Endothelial cell of umbilical vein (primary cell): ENCODE results near the gene CCNF. TPM values are rescaled to one million over a fixed set of nuclear protein-coding genes. Genes with fewer than 3 reads are reported as not detected.

Source experiments
- BruUV-seq: library from RNA; stranded (reverse); fragments of 400-500 nt; replicated peaks from 2 replicates; lab custom pipeline; 2021; lab: Mats Ljungman, UMichigan
- CTCF ChIA-PET: fragments of 300-600, 350-600 bp; sonication (Branson Sonifier 250); formaldehyde crosslinking; loops from one replicate; lab custom pipeline; 2021; ENCODE audit warnings: antibody characterized with exemption, inconsistent platforms; lab: Charles Lee
- POLR2A ChIA-PET: fragments of 300-600, 350-600 bp; sonication (Branson Sonifier 250); formaldehyde crosslinking; loops from one replicate; lab custom pipeline; 2021; ENCODE audit warnings: antibody characterized with exemption, inconsistent platforms; lab: Charles Lee
- DNase-seq: peaks from one replicate; pipeline ENCODE4 v3.0.0-alpha.2; 2011; ENCODE audit warnings: low read depth, low spot score
- FAIRE-seq: peaks from 2 replicates; lab custom pipeline; 2011; peaks lifted over from hg19 to GRCh38; lab: Jason Lieb, UNC
- H2AFZ ChIP-seq: 2 replicates; pipeline ENCODE4 v1.6.0; 2012; ENCODE audit warnings: low read depth, low read length, control low read depth, inconsistent platforms
- H3K27ac ChIP-seq: 2 replicates; pipeline ENCODE4 v1.5.1; 2011; ENCODE audit warnings: low read depth, mild to moderate bottlenecking, control low read depth, low read length, moderate library complexity; ENCODE audit not compliant: insufficient read depth
- H3K27me3 ChIP-seq, 2 experiments: 2 replicates each; pipeline versions ENCODE4 v1.6.0 to v1.6.1; 2011; ENCODE audit warnings: low read length in 2 of 2, mixed read lengths in 1 of 2; ENCODE audit not compliant: control insufficient read depth in 2 of 2, insufficient read depth in 2 of 2
- H3K36me3 ChIP-seq, 2 experiments: 2 replicates in 1 of 2; 3 replicates in 1 of 2; pipeline ENCODE4 v1.5.1; 2011; ENCODE audit warnings: low read length in 2 of 2, mild to moderate bottlenecking in 1 of 2, moderate library complexity in 1 of 2; ENCODE audit not compliant: control insufficient read depth in 2 of 2, insufficient read depth in 2 of 2; ENCODE audit errors: extremely low read depth in 1 of 2
- H3K4me1 ChIP-seq: 3 replicates; pipeline ENCODE4 v1.5.1; 2011; ENCODE audit warnings: mild to moderate bottlenecking, low read length; ENCODE audit not compliant: control insufficient read depth, insufficient read depth; ENCODE audit errors: extremely low read depth
- H3K4me2 ChIP-seq: 2 replicates; pipeline ENCODE4 v1.6.1; 2011; ENCODE audit warnings: low read length, control low read depth, mixed read lengths; ENCODE audit not compliant: insufficient read depth
- H3K4me3 ChIP-seq, 3 experiments: fragments of 200-600 bp in 1 of 3; sonication (generic), shearing (Covaris generic) in 1 of 3; replicated peaks in 1 of 3; 2 replicates each; pipeline ENCODE4 v1.5.1; 2011 to 2016; ENCODE audit warnings: control low read depth in 3 of 3, low read length in 3 of 3, mild to moderate bottlenecking in 2 of 3, inconsistent platforms in 1 of 3, low read depth in 1 of 3, moderate library complexity in 1 of 3; ENCODE audit not compliant: insufficient read depth in 1 of 3
- H3K79me2 ChIP-seq: 2 replicates; pipeline ENCODE4 v1.6.0; 2012; ENCODE audit warnings: low read length, inconsistent platforms; ENCODE audit not compliant: control insufficient read depth, insufficient read depth
- H3K9ac ChIP-seq: replicated peaks from 2 replicates; pipeline ENCODE3; 2011; ENCODE audit warnings: low read length, control low read depth; ENCODE audit not compliant: insufficient read depth; ENCODE audit errors: extremely low read depth
- H3K9me1 ChIP-seq: replicated peaks from 3 replicates; pipeline ENCODE4 v1.6.0; 2011; ENCODE audit warnings: mild to moderate bottlenecking, low read length; ENCODE audit not compliant: control insufficient read depth, insufficient read depth; ENCODE audit errors: extremely low read depth
- H3K9me3 ChIP-seq: replicated peaks from 2 replicates; pipeline ENCODE4 v1.5.1; 2012; ENCODE audit warnings: low read length, inconsistent platforms; ENCODE audit not compliant: control insufficient read depth, insufficient read depth
- H4K20me1 ChIP-seq: replicated peaks from 2 replicates; pipeline ENCODE3; 2011; ENCODE audit warnings: mild to moderate bottlenecking, low read length; ENCODE audit not compliant: control insufficient read depth, insufficient read depth; ENCODE audit errors: extremely low read depth
- EZH2 ChIP-seq: IDR thresholded peaks from 2 replicates; pipeline ENCODE4 v1.6.1; 2012; ENCODE audit warnings: borderline replicate concordance, low read depth, mild to moderate bottlenecking, moderate library complexity, low read length, inconsistent platforms; ENCODE audit not compliant: severe bottlenecking
- FOS ChIP-seq: IDR thresholded peaks from 2 replicates; pipeline ENCODE4 v1.6.1; 2011; ENCODE audit warnings: mild to moderate bottlenecking, low read length, moderate library complexity, borderline replicate concordance; ENCODE audit not compliant: insufficient read depth
- GATA2 ChIP-seq: IDR thresholded peaks from 2 replicates; pipeline ENCODE4 v1.7.0; 2011; ENCODE audit warnings: low read depth, mild to moderate bottlenecking, moderate library complexity, mixed read lengths, low read length; ENCODE audit not compliant: insufficient read length, insufficient read depth
- JUN ChIP-seq: IDR thresholded peaks from 2 replicates; pipeline ENCODE4 v1.6.1; 2011; ENCODE audit warnings: borderline replicate concordance, low read depth; ENCODE audit not compliant: insufficient read length, insufficient read depth
- MYC ChIP-seq: IDR thresholded peaks from one replicate; pipeline ENCODE4 v1.6.1; 2011; ENCODE audit warnings: mild to moderate bottlenecking, low read depth, low read length
- POLR2A ChIP-seq: IDR thresholded peaks from 2 replicates; pipeline ENCODE4 v1.6.1; 2012; ENCODE audit warnings: low read depth, mild to moderate bottlenecking, control low read depth, low read length
- POLR2AphosphoS5 ChIP-seq: IDR thresholded peaks from 2 replicates; pipeline ENCODE4 v1.6.1; 2012; ENCODE audit warnings: low read depth, mild to moderate bottlenecking, control low read depth, low read length, moderate library complexity; ENCODE audit not compliant: insufficient read depth
- dilution Hi-C: fragments of 300-500 bp; cut with MboI; formaldehyde crosslinking; loops from one replicate; pipeline ENCODE4 v1.15.0; 2019; ENCODE audit warnings: low sequenced_read_pairs; ENCODE audit not compliant: extremely low pct_ligation_motif_present
- intact Hi-C: fragments of 100-400 bp; cut with micrococcal nuclease; formaldehyde crosslinking; loops from one replicate; pipeline ENCODE4 v1.10.0; 2022
- polyA plus RNA-seq, 4 experiments: library from polyadenylated mRNA; depleted of rRNA in 3 of 4; stranded (reverse) in 3 of 4; unstranded in 1 of 4; fragments of >200 nt; gene quantifications; 2 replicates each; pipeline versions ENCODE4 v1.2.1 to v1.2.3, GENCODE V29; 2011 to 2012; ENCODE audit warnings: missing spikeins in 1 of 4
- total RNA-seq: library from RNA; stranded (reverse); gene quantifications from 2 replicates; pipeline ENCODE4 v1.2.3, GENCODE V29; 2021
- TF ChIP-seq, protein P1 (sequence below): IDR thresholded peaks from 2 replicates; pipeline ENCODE4 v1.6.1; 2011; ENCODE audit not compliant: insufficient read depth, insufficient read length
- TF ChIP-seq, protein P2 (sequence below), 2 donors: IDR thresholded peaks; 1 replicate in 1 of 2; 2 replicates in 1 of 2; pipeline ENCODE4 v1.5.1; 2011; ENCODE audit warnings: low read length in 2 of 2, mild to moderate bottlenecking in 2 of 2, moderate library complexity in 2 of 2, control low read depth in 1 of 2, inconsistent platforms in 1 of 2, low read depth in 1 of 2; ENCODE audit not compliant: insufficient read depth in 1 of 2; ENCODE audit errors: extremely low read depth in 1 of 2

Gene CCNF
- total and polyA plus RNA-seq, 2 donors (not counting 3 experiments of a cell fraction or from before 2014, with no cell fraction given) = 13.9 to 48.9 TPM

DNA sequence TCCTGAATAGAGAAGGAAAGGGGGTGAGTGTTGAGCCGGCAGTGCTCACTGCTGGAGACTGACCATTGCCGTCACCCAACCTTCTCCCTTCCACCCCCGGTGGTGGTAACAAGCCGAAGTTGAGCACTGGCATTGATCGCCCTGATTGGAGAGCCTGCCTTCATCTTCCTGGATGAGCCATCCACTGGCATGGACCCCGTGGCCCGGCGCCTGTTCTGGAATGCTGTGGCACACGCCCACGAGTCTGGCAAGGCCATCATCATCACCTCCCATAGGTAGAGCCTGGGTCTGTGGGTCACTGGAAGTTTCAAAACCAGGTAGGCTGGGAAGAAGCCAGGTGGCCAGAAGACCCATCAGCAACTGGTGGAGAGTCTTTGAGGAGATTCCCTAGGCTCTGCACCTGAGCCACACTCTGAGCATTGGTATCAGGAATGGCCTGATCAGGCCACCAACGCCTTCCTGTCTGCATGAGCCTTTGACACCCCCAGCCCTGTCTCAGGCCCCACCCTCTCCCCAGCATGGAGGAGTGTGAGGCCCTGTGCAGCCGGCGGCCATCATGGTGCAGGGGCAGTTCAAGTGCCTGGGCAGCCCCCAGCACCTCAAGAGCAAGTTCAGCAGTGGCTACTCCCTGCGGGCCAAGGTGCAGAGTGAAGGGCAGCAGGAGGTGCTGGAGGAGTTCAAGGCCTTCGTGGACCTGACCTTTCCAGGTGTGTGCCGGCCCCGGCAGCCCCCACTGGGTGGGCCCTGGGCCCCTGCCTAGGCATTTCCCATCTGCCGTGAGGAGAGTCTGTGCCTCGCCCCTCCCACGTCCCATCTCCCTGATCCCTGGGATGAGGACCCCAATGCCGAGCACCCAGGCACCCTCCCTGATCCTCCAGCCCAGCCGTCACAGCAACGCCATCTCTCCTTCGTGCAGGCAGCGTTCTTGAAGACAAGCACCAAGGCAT, 4.9 kb upstream of the CCNF start:
- Histone ChIP-seq H3K9me1 (no peaks in the 10 kb centered on the region), H3K4me2 (no peak overlapping the region), H3K36me3 (no peaks in the 10 kb centered on the region), H3K27ac (no peak overlapping the region), H3K27me3 (peaks cover 4 to 5% of the 10 kb centered on the region in 2 experiments), H3K9me3 (no peaks in the 10 kb centered on the region), H2AFZ (no peak overlapping the region), H3K9ac (no peak overlapping the region), H4K20me1 (no peaks in the 10 kb centered on the region), H3K4me1 (peaks cover 6% of the 10 kb centered on the region), H3K79me2 (peaks cover under 1% of the 10 kb centered on the region), H3K4me3 (no peak overlapping the region)
- TF ChIP-seq POLR2A = no peak
- TF ChIP-seq JUN = no peak
- TF ChIP-seq GATA2 = no peak
- TF ChIP-seq POLR2AphosphoS5 = no peak
- TF ChIP-seq FOS = no peak
- no peak for TF ChIP-seq EZH2
- no peak for TF ChIP-seq MYC
- TF ChIP-seq, protein P1, sequence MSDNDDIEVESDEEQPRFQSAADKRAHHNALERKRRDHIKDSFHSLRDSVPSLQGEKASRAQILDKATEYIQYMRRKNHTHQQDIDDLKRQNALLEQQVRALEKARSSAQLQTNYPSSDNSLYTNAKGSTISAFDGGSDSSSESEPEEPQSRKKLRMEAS = no peak
- TF ChIP-seq, protein P2, sequence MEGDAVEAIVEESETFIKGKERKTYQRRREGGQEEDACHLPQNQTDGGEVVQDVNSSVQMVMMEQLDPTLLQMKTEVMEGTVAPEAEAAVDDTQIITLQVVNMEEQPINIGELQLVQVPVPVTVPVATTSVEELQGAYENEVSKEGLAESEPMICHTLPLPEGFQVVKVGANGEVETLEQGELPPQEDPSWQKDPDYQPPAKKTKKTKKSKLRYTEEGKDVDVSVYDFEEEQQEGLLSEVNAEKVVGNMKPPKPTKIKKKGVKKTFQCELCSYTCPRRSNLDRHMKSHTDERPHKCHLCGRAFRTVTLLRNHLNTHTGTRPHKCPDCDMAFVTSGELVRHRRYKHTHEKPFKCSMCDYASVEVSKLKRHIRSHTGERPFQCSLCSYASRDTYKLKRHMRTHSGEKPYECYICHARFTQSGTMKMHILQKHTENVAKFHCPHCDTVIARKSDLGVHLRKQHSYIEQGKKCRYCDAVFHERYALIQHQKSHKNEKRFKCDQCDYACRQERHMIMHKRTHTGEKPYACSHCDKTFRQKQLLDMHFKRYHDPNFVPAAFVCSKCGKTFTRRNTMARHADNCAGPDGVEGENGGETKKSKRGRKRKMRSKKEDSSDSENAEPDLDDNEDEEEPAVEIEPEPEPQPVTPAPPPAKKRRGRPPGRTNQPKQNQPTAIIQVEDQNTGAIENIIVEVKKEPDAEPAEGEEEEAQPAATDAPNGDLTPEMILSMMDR (IDR thresholded peaks at IDR 0.05; ENCODE audit: extremely low read depth in 1 of 2, insufficient read depth in 1 of 2, low read depth in 1 of 2, low read length in 2 of 2) = no peak
- POLR2A ChIA-PET = no interaction called here
- no peak for DNase-seq
- no peak for FAIRE-seq
- no TSS peak for BruUV-seq
- CTCF ChIA-PET = interaction anchor here (0.8 kb wide), 1 partner anchor 84 kb away, joined by 4 read pairs; the partner anchor contains the start of gene ABCA3
- dilution Hi-C loops = no loop called here
- intact Hi-C loops = loop anchor here (10.0 kb wide), 1 partner anchor 130 kb away; no protein-coding TSS in a partner anchor
